Kidney epithelial cell (primary cell): ENCODE measurements around the gene ERN1. TPM values are rescaled to one million over a fixed set of nuclear protein-coding genes. Genes with fewer than 3 reads are reported as not detected.

Source experiments
- DNase-seq: peaks from one replicate; pipeline ENCODE4 v3.0.0-alpha.2; 2010; ENCODE audit warnings: low read depth
- H3K27me3 ChIP-seq: 2 replicates; pipeline ENCODE4 v1.6.0; 2011; ENCODE audit warnings: low read length; ENCODE audit not compliant: control insufficient read depth, insufficient read depth
- H3K36me3 ChIP-seq: 2 replicates; pipeline ENCODE4 v1.5.1; 2011; ENCODE audit warnings: low read length; ENCODE audit not compliant: control insufficient read depth, insufficient read depth
- H3K4me3 ChIP-seq: 2 replicates; pipeline ENCODE4 v1.5.1; 2011; ENCODE audit warnings: low read depth, mild to moderate bottlenecking, control low read depth, low read length
- total RNA-seq: library from RNA; depleted of rRNA; stranded (reverse); fragments of >200 nt; gene quantifications from 2 replicates; pipeline ENCODE4 v1.2.3, GENCODE V29; 2015
- TF ChIP-seq, protein P1 (sequence below): IDR thresholded peaks from 2 replicates; pipeline ENCODE4 v1.5.1; 2011; ENCODE audit warnings: mild to moderate bottlenecking, moderate library complexity, low read length, control low read depth, inconsistent platforms; ENCODE audit not compliant: insufficient read depth, poor library complexity, severe bottlenecking

Gene ERN1
- total RNA-seq, 1 donor from 2014 or later = 19.6 TPM

DNA sequence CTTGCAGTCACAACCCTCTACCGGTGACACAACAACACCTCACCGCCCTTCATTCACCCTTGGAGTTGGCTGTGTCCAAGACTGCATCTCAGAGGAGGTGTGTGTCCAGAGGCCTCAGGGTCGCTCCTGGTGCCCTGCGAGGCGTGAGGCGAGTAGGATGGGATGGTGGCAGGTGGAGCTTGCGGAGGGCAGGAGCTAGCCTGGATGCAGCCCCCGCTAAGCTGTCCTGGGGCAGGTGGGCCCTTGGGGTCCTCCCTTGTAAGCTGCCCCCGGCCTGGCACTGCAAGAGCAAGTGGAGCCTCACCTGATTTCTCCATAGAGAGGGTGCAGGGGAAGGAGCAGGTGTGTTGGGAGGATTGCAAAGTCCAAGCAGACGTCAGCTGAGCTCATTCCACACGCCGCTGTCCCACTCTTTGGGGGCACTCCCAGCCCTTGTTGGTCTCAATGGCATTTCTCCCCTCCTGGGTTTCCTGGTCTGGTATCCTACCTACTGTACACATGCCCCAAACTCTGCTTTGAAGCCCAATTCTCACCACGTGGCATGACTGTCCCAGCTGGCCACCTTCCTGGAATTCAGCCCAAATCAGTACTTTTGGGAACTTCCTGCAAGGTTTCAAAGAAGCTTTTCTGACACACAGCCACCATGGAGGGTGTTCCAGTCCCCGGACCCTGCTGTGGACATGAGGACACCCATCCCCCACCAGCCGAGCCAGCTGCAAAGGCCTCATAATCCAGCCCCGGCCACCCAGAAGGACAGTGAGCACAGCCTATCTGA, 91.4 kb downstream of the ERN1 start:
- H3K27me3 ChIP-seq = no peaks in the 10 kb centered on the region
- TF ChIP-seq, protein P1, sequence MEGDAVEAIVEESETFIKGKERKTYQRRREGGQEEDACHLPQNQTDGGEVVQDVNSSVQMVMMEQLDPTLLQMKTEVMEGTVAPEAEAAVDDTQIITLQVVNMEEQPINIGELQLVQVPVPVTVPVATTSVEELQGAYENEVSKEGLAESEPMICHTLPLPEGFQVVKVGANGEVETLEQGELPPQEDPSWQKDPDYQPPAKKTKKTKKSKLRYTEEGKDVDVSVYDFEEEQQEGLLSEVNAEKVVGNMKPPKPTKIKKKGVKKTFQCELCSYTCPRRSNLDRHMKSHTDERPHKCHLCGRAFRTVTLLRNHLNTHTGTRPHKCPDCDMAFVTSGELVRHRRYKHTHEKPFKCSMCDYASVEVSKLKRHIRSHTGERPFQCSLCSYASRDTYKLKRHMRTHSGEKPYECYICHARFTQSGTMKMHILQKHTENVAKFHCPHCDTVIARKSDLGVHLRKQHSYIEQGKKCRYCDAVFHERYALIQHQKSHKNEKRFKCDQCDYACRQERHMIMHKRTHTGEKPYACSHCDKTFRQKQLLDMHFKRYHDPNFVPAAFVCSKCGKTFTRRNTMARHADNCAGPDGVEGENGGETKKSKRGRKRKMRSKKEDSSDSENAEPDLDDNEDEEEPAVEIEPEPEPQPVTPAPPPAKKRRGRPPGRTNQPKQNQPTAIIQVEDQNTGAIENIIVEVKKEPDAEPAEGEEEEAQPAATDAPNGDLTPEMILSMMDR = no peak
- H3K36me3 ChIP-seq = peaks cover 2% of the 10 kb centered on the region
- DNase-seq = no peak
- no peak overlapping the region for H3K4me3 ChIP-seq

DNA sequence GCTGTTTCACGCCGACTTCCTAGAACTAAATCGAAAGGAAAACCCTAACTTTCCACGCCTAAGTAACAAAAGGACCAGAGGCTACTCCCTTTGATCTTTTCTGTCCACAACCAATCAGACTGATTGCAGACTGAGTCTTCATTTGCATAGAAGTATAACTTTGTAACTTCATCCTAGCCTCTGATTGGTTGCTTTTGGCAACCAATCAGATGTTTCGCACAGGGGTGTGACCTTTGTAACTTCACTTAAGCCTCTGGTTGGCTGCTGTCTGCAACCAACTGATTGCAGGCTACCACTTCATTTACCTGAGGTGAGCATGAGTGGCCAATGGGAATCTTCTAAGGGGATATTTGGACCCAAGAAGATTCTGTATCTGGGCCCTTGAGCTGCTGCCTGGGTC, 92.1 kb downstream of the ERN1 start:
- Histone ChIP-seq H3K27me3 (no peaks in the 10 kb centered on the region), H3K36me3 (no peaks in the 10 kb centered on the region), H3K4me3 (no peak overlapping the region)
- DNase-seq = no peak
- TF ChIP-seq, protein P1 = no peak

DNA sequence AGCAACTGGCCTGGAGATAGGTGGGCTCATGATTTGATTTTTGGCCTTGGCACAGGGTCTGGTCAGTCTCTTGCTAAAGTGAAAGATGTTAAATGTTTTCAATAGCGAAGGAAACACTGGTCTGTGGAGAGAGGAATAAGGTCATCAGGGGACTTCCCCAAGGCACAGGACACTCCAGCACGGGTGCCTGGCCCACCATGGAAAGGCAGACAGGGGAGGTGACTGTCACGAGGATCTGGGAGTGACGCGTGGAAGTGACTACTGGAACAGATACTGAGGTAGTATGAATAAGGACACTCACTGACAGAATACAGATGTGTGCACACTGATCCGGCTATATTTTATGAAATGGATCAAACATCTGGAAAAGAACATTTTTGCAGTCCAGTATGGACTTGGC, 92.8 kb downstream of the ERN1 start:
- Histone ChIP-seq H3K36me3 (no peaks in the 10 kb centered on the region), H3K27me3 (no peaks in the 10 kb centered on the region), H3K4me3 (no peak overlapping the region)
- TF ChIP-seq, protein P1 = no peak
- DNase-seq = no peak

DNA sequence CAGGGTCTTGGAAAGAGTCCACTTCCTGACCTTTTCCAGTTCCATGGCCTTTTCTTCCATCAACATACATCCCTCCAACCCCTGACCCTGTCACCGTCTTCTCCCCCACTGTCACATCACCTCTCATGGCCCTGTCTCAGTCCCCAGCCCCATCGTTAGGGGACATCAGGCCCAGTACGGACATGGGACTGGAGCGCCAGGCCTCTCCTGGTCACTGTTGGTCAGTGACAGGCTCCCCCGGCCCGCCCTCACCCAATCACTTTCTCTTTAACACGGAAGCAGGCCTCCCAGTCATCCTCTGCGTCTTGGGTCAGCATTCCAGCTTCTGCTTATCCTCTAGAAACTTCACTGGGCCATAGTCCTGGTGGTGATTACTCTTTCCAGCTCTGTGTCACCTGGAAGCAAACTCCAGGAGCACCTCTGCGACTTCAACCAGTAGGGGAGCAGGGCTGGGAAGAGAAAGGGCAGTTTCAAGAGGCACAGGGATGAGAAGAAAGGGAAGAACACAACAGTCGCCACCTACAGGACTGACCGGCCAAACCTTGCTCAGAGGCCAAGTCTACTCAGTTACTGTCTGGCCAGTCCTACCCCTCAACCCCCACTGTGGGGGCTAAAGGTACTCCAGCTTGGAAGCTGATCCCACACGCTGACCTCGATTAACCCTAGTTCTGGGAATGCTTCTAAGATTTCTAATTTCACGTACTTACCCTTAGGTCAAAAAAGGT, 93.6 kb downstream of the ERN1 start:
- H3K4me3 ChIP-seq = no peak overlapping the region
- DNase-seq = no peak
- TF ChIP-seq, protein P1 = no peak
- no peaks in the 10 kb centered on the region for H3K36me3 ChIP-seq
- H3K27me3 ChIP-seq = no peaks in the 10 kb centered on the region

DNA sequence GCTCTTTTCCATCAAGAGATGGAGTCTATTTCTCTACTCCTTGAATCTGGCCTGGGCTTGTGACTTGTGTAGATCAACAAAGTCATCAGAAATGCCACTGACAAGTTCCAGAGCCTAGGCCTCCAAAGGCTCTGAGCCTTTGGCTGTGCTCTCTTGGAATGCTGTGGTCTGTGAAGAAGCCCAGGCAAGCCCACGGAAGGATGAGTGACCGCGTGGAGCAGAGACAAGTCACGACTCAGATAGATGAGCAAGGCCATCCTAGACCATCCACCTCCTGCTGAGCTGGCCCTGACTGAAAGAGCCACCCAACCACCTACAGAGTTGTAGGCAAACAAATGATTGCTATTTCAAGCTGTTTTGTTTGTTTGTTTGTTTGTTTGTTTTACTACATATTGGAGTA, 97.9 kb downstream of the ERN1 start:
- H3K27me3 ChIP-seq = no peaks in the 10 kb centered on the region
- TF ChIP-seq, protein P1 = no peak
- H3K36me3 ChIP-seq = no peaks in the 10 kb centered on the region
- no peak overlapping the region for H3K4me3 ChIP-seq
- no peak for DNase-seq
